Testis (tissue), 2 donors: Measurements from ENCODE around the gene NR5A1.

Experiments
- CTCF ChIP-seq, 3 experiments: fragments of 450-650 bp in 2 of 3; fragments of 200-600 bp in 1 of 3; sonication (generic) in 1 of 3; IDR thresholded peaks; one replicate each; pipeline ENCODE4 v1.5.1; 2016 to 2019; ENCODE audit warnings: antibody characterized with exemption in 3 of 3, mild to moderate bottlenecking in 2 of 3, moderate library complexity in 1 of 3
- POLR2A ChIP-seq: fragments of 450-650 bp; IDR thresholded peaks from one replicate; pipeline ENCODE4 v1.6.1; 2017; ENCODE audit warnings: antibody characterized with exemption, mild to moderate bottlenecking, moderate library complexity

DNA sequence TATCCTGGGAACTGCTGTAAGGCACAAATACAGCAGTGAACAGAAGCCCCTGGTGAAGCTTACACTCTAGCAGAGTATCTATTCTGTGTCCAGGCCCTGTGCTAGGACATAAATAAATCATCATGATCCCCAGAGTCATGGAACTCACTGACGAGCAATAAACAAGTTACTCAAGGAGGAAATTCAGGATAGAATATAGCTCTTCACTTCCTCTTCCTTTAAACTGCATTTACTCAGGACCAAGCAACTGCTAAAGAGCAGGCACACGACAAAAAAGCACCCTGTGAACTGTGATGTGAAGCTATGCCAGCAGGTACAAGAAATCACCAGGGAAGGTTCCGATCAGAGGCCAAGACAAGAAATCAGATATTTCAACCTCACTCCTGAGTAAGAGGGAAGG lies 47.8 kb upstream of the NR5A1 start:
- TF ChIP-seq POLR2A: no peak
- no peak for TF ChIP-seq CTCF (IDR thresholded peaks at IDR 0.05)
